NOMO-1 treated with DMSO at 0.1 percent for 48 hours (cell line): Measurements from ENCODE around the gene CHTF18.
"Not testable (repeated sequence)": the region's sequence is repeated elsewhere in the genome, so short reads cannot be mapped to it uniquely, and the experiment has no call there.

Experiments used
- DNase-seq: peaks from one replicate; lab custom pipeline; 2025; ENCODE audit not compliant: unreplicated experiment; lab: John Stamatoyannopoulos, UW

Gene CHTF18

GRCh38 chr16:775236-775796 is 13.1 kb upstream of the CHTF18 start:
- DNase-seq: no peak

- DNase-seq: not testable (repeated sequence)
Observed at GRCh38 chr16:776298-776697, 12.1 kb upstream of the CHTF18 start.

DNA sequence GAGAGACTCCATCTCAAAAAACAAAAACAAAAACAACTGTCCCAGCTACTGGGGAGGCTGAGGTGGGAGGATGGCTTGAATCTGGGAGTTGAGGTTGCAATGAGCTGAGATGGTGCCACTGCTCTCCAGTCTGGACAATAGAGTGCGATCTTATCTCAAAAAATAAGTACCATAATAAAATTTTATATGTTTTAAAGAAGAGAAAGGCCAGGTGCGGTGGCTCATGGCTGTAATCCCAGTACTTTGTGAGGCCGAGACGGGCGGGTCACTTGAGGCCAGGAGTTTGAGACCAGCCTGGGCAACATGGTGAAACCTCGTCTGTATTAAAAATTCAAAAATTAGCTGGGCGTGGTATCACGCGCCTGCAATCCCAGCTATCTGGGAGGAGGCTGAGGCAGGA is 11.6 kb upstream of the CHTF18 start:
- DNase-seq: no peak

DNA sequence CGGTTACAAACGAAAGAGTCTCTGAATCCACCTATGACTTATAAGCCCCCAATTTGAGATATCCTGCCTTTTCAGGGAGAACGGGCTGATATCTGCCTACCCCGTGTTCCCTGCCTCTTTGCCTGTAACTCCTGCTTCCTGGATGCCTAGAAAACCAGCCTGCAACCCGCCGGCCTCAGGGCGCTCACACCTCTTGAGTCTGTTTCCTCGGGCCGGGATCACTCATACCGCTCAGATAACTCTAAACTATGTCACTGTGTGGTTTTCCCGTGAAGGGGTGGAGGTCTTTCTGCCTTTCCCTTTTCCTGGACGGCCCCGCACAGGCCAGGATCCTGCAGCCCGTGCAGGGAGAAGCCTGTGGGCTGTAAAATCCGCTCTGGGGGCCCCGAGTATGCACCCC is 10.6 kb upstream of the CHTF18 start:
- DNase-seq: no peak

GRCh38 chr16:778447-778846 is 10.0 kb upstream of the CHTF18 start:
- no peak for DNase-seq

GRCh38 chr16:778909-779527 is 9.4 kb upstream of the CHTF18 start:
- no peak for DNase-seq

DNA sequence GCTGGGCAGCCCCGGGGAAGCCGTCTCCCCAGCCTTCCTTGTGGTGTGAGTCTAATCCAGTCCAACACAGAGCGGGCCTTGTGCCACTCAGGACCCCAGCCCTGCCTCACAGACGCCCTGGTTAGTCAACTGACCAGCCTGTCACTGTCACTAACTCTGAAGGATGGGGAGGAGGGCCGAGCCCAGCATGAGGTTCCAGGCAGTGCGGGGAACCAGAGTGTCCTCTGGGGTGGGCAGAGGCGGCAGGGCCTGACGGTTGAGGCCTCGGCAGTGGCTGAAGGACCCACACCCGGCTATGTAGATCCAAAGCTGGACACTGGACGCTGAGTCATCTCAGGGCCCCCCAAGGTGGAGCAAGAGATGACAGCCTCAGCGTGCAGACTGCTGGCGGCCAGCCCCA is 8.9 kb upstream of the CHTF18 start:
- no peak for DNase-seq

GRCh38 chr16:780296-780695 is 8.1 kb upstream of the CHTF18 start:
- no peak for DNase-seq

DNA sequence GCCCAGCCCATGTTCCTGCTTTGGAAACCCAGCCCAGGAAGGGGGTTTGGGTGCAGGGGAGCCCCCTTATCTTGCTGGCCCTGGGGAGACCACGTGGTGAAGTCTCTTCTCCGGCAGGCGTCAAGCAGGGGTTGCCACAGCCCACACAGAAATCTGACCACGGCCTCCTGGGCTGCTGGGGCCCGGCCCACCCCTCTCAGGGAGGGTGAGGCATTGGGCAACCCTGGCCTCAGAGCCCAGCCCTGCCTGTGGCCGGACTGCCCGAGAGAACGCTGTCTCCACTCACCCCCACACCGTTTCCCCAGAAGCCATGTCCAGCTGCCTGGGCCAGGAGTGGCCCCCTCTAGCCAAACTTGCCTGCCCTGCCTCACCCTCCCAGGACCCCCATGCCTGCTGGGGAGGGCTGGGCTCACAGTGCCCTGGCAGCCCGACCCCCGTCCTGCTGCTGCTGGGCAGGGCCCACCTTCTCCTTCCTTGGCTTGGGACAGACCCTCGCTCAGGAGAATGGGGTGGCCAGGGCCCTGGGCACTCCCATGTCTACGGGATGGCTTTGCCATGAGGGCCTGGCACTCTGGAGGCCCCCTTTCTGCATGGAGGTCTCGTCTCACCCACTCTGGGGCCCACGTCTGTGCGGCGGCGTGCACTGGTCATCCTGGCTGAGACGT is 6.9 kb upstream of the CHTF18 start:
- DNase-seq: no peak

GRCh38 chr16:782258-782657 is 6.2 kb upstream of the CHTF18 start:
- DNase-seq: no peak

DNA sequence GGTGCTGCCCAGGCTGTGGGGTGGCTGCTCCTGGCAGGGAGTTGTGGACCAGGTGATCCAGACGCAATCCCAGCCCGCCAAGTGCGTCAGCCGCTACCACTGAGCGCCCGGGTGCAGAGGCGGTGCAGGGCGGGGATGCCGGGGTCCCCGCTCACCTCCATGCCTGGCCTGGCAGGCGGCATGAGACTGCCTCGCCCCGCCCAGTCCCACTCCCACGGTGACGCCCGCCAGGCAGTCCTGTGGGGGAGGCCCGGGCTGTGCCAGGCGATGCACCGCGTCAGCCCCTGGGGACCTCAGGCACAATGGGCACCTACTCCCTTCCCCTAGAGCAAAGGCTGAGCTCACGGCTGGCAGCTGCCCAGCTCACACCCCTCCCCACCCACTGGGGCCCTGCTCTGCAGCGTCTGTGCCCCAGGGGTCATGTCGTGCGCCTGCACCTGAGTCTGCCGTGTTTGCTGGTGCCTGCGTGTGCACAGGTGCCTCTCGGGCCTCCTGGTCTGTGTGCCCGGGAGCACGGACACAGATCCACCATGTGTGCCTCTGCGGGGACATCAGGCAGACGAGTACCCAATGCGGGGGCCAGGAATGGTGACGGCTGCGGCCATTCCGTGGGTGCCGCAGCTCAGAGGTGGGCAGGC is 5.5 kb upstream of the CHTF18 start:
- no peak for DNase-seq

DNA sequence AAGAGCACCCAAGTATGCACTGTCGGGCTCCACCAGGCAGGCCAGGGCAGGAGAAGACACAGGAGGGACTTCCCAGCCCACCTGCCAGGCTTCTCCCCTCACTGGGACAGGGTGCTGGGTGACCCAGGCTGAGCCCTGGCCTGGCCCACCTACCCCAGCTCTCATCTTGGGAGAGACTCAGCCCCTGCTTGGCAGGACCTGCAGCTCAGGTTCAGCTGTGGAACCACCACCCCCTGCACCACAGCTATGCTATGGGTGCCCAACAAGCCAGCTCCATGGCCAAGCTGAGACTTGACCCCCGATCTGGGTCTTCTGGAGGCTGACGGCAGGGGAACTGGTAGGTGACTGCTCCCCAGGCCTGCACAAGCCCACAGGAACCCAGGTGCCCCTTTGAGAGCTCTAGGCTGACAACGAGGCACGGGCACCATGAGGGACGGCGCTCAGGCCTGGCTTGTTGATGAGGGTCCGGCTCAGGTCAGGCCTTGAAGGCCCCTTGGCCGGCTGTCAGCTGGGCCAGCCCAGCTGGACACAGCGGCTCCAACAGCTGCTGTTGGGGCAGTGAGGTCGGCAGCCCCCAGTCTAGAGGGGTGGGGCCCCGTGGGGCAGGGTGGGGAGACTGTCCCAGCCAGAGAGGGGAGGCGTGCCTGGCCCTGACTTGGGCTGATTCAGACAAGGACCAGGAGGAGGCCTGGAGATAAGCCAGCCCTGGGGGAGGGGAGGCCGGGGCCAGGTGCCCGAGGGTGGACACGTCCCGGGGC is 4.8 kb upstream of the CHTF18 start:
- DNase-seq: no peak

- no peak for DNase-seq
Observed at GRCh38 chr16:784431-784830, 4.0 kb upstream of the CHTF18 start.

- peak; percentile 53 for DNase-seq
Observed at GRCh38 chr16:785563-786535, 2.6 kb upstream of the CHTF18 start.

- no peak for DNase-seq
Observed at GRCh38 chr16:787321-787966, 976 bp upstream of the CHTF18 start.

DNA sequence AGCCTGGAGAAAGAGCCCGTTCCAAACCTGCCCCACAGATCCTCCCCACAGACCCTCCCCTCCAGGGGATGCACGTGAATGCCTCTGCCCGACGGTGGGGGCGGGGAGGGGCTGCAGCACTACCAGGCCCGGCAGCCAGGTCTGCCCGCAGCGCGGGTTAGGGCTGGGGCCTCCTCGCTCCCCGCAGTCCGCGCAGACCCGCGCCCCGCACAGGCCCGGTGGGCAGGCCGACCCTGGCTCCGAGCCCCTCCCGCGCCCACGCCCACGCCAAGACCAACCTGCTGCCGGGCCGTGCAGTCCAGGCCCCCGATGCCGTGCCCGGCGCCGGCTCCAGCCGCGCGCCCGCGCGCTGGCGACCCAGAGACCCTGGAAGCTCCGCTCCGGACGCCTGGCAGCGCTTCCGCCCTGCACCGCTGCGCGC is 432 bp upstream of the CHTF18 start, which contains the start of gene RPUSD1:
TSS of gene RPUSD1 (minus strand) at position 404 of the 421 bp plus-strand sequence. CDS start 644 bp downstream, outside the sequence.
- no peak for DNase-seq

DNA sequence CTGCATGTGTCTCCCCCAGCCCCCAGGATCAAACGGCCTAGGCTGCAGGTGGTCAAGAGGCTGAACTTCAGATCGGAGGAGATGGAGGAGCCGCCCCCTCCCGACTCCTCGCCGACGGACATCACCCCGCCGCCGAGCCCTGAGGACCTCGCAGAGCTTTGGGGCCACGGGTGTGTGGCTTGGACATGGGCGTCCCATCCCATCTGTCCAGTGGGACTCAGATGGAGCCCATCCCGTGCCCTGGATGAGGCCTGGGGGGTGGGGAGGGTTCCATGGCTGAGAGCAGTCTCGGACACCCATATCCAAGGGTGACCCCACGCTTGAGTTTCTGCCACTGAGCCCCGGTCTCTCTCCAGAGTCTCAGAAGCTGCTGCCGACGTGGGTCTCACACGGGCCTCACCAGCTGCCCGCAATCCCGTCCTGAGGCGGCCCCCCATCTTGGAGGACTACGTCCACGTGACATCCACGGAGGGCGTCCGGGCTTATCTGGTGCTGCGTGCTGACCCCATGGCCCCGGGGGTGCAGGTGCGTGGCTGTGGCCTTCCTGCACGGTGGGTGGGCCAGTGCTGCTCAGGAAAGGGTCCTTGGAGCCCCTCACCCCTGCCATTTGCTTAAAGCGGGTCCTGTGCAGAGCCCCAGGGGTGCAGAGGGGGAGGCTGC is 901 bp downstream of the CHTF18 start:
- DNase-seq: no peak

DNA sequence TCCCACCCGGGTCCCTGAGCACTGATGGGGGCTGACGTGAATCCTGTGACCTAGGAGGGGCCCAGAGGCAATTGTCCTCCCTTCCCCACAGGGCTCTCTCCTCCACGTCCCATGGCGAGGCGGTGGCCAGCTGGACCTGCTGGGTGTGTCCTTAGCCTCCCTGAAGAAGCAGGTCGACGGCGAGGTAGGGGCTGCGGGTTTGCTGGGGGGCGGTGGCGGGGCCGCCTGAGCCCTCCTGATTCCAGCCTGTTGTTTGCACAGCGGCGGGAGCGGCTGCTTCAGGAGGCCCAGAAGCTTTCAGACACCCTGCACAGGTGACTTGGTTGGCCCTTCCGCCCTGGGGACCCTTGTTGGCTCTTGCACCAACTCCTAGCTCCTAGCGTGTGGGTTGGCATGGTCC is 1.7 kb downstream of the CHTF18 start:
- no peak for DNase-seq

- no peak for DNase-seq
Observed at GRCh38 chr16:791131-791530, 2.7 kb downstream of the CHTF18 start.
